ENCODE measurements around the gene FBXL16.

DNA sequence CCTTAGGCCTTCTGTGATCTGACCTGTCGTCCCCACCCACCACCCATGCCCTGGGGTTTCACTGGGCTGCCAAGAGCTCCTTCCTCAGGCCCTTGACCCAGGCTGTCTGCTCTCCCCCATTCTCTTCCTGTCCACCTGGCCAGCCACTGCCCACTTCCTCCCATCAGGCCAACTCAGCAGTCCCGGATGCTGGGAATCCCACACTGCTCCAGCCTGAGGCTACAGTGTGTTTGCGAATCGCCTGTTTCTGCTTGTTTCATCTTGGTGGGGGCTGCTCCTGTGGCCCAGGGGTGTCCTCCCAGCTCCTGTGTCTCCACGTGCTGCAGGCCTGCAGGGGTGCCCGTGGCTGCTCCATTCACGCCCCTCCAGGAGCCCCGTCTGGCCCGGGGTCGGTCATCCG is 8.5 kb upstream of the FBXL16 start:
- TF ChIP-seq, protein P1, sequence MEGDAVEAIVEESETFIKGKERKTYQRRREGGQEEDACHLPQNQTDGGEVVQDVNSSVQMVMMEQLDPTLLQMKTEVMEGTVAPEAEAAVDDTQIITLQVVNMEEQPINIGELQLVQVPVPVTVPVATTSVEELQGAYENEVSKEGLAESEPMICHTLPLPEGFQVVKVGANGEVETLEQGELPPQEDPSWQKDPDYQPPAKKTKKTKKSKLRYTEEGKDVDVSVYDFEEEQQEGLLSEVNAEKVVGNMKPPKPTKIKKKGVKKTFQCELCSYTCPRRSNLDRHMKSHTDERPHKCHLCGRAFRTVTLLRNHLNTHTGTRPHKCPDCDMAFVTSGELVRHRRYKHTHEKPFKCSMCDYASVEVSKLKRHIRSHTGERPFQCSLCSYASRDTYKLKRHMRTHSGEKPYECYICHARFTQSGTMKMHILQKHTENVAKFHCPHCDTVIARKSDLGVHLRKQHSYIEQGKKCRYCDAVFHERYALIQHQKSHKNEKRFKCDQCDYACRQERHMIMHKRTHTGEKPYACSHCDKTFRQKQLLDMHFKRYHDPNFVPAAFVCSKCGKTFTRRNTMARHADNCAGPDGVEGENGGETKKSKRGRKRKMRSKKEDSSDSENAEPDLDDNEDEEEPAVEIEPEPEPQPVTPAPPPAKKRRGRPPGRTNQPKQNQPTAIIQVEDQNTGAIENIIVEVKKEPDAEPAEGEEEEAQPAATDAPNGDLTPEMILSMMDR (IDR thresholded peaks at IDR 0.05), result no peak
- no peak for TF ChIP-seq POLR2A (IDR thresholded peaks at IDR 0.05)

Data from esophagus squamous epithelium (tissue), 4 donors.